ENCODE results near the gene RSL24D1. TPM values are rescaled to one million over a fixed set of nuclear protein-coding genes. Genes with fewer than 3 reads are reported as not detected.

RSL24D1 gene
- total RNA-seq, 1 experiment from 2014 or later: 111 TPM

DNA sequence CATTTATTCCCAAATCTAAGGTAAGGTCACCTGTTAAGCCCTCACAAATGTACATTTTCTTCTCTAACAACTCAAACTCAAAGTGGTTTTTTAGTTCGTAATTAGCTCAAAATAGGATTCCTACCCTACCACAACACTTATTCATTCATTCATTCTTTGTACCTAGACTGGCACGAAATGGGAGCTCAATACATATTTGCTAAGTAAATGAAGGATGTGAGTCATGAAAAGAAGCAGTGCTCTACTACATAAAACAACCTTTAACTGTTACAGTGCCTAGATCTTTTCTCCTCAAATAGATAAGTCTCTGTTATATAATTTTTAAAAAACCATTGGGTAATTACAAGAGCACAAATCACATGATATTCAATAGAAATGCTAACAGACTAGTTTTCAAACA is 13.1 kb downstream of the RSL24D1 start:
- Histone ChIP-seq H3K4me2 (ENCODE audit: insufficient read depth, insufficient read length, low read length) (no peak overlapping the region), H4K91ac (ENCODE audit: insufficient read length, low read depth, low read length) (no peak overlapping the region), H2BK120ac (ENCODE audit: low read depth, low read length, poor library complexity, severe bottlenecking) (no peak overlapping the region), H4K20me1 (ENCODE audit: control insufficient read depth, insufficient read depth, insufficient read length) (no peaks in the 10 kb centered on the region), H3K4me1 (ENCODE audit: insufficient read depth, low read length) (no peaks in the 10 kb centered on the region), H4K5ac (ENCODE audit: insufficient read length, low read depth, low read length) (no peak overlapping the region), H3K4ac (ENCODE audit: low read depth, low read length) (no peak overlapping the region), H2BK15ac (ENCODE audit: low read depth, low read length) (no peak overlapping the region), H3K14ac (ENCODE audit: insufficient read depth, low read length) (no peak overlapping the region), H3K23ac (ENCODE audit: insufficient read length, low read depth, low read length) (no peak overlapping the region), H2BK5ac (ENCODE audit: insufficient read length, low read length) (no peak overlapping the region), H3K9ac (ENCODE audit: extremely low read depth, insufficient read length, low read length) (no peak overlapping the region), H3K79me2 (ENCODE audit: insufficient read depth, low read length) (peaks cover 2% of the 10 kb centered on the region; the same call in 1 of the 2 replicates), H3K9me3 (ENCODE audit: control insufficient read depth, low read depth, low read length) (no peaks in the 10 kb centered on the region), H2BK12ac (ENCODE audit: insufficient read length, low read depth, low read length) (no peak overlapping the region), H3K79me1 (ENCODE audit: insufficient read depth, low read depth, low read length, poor library complexity, severe bottlenecking) (no peaks in the 10 kb centered on the region), H4K8ac (replicated peaks; ENCODE audit: insufficient read length, low read depth, low read length) (no peak overlapping the region), H3K23me2 (ENCODE audit: insufficient read length, low read depth, low read length, poor library complexity, severe bottlenecking) (no peaks in the 10 kb centered on the region), H3K56ac (ENCODE audit: insufficient read length, low read depth, low read length) (no peak overlapping the region), H2AK5ac (ENCODE audit: insufficient read length, low read length) (no peak overlapping the region), H3T11ph (ENCODE audit: low read length) (no peak overlapping the region), H2BK20ac (ENCODE audit: low read depth, low read length, poor library complexity, severe bottlenecking) (no peak overlapping the region), H3K27ac (ENCODE audit: insufficient read length, low read depth, low read length) (no peak overlapping the region), H2AFZ (ENCODE audit: low read length) (no peak overlapping the region), H3K18ac (ENCODE audit: insufficient read length, low read depth, low read length) (no peak overlapping the region), H3K27me3 (ENCODE audit: insufficient read depth, low read length) (no peaks in the 10 kb centered on the region)
- H3K9me3 Mint-ChIP-seq: no peaks in the 10 kb centered on the region
- peaks cover 6 to 7% of the 10 kb centered on the region in 2 experiments; a peak in 2 of 4 replicates for H3K4me1 Mint-ChIP-seq
- no peak overlapping the region for H3K4me3 Mint-ChIP-seq
- no peak for DNase-seq
- no peaks in the 10 kb centered on the region for H3K27me3 Mint-ChIP-seq (ENCODE audit: low read depth)
- WGBS (ENCODE audit: extremely low coverage, insufficient read length, low lambda C conversion rate): no CpG with 5 or more reads among the region's 2 CpGs
- TF ChIP-seq, protein P1, sequence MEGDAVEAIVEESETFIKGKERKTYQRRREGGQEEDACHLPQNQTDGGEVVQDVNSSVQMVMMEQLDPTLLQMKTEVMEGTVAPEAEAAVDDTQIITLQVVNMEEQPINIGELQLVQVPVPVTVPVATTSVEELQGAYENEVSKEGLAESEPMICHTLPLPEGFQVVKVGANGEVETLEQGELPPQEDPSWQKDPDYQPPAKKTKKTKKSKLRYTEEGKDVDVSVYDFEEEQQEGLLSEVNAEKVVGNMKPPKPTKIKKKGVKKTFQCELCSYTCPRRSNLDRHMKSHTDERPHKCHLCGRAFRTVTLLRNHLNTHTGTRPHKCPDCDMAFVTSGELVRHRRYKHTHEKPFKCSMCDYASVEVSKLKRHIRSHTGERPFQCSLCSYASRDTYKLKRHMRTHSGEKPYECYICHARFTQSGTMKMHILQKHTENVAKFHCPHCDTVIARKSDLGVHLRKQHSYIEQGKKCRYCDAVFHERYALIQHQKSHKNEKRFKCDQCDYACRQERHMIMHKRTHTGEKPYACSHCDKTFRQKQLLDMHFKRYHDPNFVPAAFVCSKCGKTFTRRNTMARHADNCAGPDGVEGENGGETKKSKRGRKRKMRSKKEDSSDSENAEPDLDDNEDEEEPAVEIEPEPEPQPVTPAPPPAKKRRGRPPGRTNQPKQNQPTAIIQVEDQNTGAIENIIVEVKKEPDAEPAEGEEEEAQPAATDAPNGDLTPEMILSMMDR (conservative IDR thresholded peaks at IDR 0.05): no peak
- H3K36me3 Mint-ChIP-seq (ENCODE audit: insufficient read depth in 1 of 3, low read depth in 3 of 3): peaks cover 40 to 79% (median 68%) of the 10 kb centered on the region in 3 experiments; a peak in 6 of 7 replicates
- H3K27ac Mint-ChIP-seq: no peak overlapping the region

Measured in H9 (cell line).